T-helper 2 cell treated with Interferon-gamma antibody and Interleukin-4, amounts not matched to agents 5 μg/mL and 100 μg/mL, for 36 hours (primary cell): Measurements from ENCODE around the gene GDPD1.
"Not testable (repeated sequence)": the region's sequence is repeated elsewhere in the genome, so short reads cannot be mapped to it uniquely, and the experiment has no call there.

ENCODE experiments used
- DNase-seq: peaks from one replicate; pipeline ENCODE4 v3.0.0; 2021; ENCODE audit warnings: low spot score
- H3K27ac Mint-ChIP-seq: one replicate; pipeline ENCODE4 v1.8.0; 2021; ENCODE audit warnings: mild to moderate bottlenecking, mixed read lengths
- H3K27me3 Mint-ChIP-seq: one replicate; pipeline ENCODE4 v1.8.0; 2021; ENCODE audit warnings: low read depth, mixed read lengths
- H3K36me3 Mint-ChIP-seq: one replicate; pipeline ENCODE4 v1.8.0; 2021; ENCODE audit warnings: low read depth, mixed read lengths
- H3K4me1 Mint-ChIP-seq: one replicate; pipeline ENCODE4 v1.8.0; 2021; ENCODE audit warnings: low read depth, mixed read lengths
- H3K4me3 Mint-ChIP-seq: one replicate; pipeline ENCODE4 v1.8.0; 2022; ENCODE audit warnings: mild to moderate bottlenecking, moderate library complexity, mixed read lengths
- H3K9me3 Mint-ChIP-seq: one replicate; pipeline ENCODE4 v1.8.0; 2021; ENCODE audit warnings: mixed read lengths

GDPD1 gene

GRCh38 chr17:59220328-59221158 is at the start of gene GDPD1:
TSS of gene GDPD1 (plus strand) at chr17:59220511. CDS start at chr17:59220610, 99 bp downstream.
- H3K9me3 Mint-ChIP-seq = no peaks in the 10 kb centered on the region
- DNase-seq = peak; percentile 98
- H3K27me3 Mint-ChIP-seq = peaks cover 8% of the 10 kb centered on the region
- H3K27ac Mint-ChIP-seq = peak within 1 kb of the TSS; percentile 87
- H3K36me3 Mint-ChIP-seq = no peaks in the 10 kb centered on the region
- peaks cover 14% of the 10 kb centered on the region for H3K4me1 Mint-ChIP-seq
- H3K4me3 Mint-ChIP-seq = peak within 1 kb of the TSS; percentile 97

- no peaks in the 10 kb centered on the region for H3K27me3 Mint-ChIP-seq
- no peak for DNase-seq
- no peak overlapping the region for H3K4me3 Mint-ChIP-seq
- no peak overlapping the region for H3K27ac Mint-ChIP-seq
- peaks cover 39% of the 10 kb centered on the region for H3K36me3 Mint-ChIP-seq
- H3K9me3 Mint-ChIP-seq = no peaks in the 10 kb centered on the region
- H3K4me1 Mint-ChIP-seq = peaks cover 3% of the 10 kb centered on the region
Measured at GRCh38 chr17:59172436-59173004, 47.8 kb upstream of the GDPD1 start.

- H3K36me3 Mint-ChIP-seq = peaks cover 39% of the 10 kb centered on the region
- no peak overlapping the region for H3K27ac Mint-ChIP-seq
- no peaks in the 10 kb centered on the region for H3K4me1 Mint-ChIP-seq
- no peak for DNase-seq
- H3K27me3 Mint-ChIP-seq = no peaks in the 10 kb centered on the region
- H3K9me3 Mint-ChIP-seq = no peaks in the 10 kb centered on the region
- no peak overlapping the region for H3K4me3 Mint-ChIP-seq
Measured at GRCh38 chr17:59174671-59175070, 45.6 kb upstream of the GDPD1 start.

- no peak for DNase-seq
- peaks cover 2% of the 10 kb centered on the region for H3K4me1 Mint-ChIP-seq
- H3K27ac Mint-ChIP-seq = no peak overlapping the region
Measured at GRCh38 chr17:59175076-59175475, 45.2 kb upstream of the GDPD1 start.

GRCh38 chr17:59178266-59178985 is 41.9 kb upstream of the GDPD1 start:
- Mint-ChIP-seq H3K4me3 (no peak overlapping the region), H3K27ac (no peak overlapping the region), H3K9me3 (no peaks in the 10 kb centered on the region), H3K36me3 (peaks cover 41% of the 10 kb centered on the region), H3K4me1 (peaks cover 2% of the 10 kb centered on the region), H3K27me3 (no peaks in the 10 kb centered on the region)
- no peak for DNase-seq

More at GRCh38 chr17:59175076-59175475, 45.2 kb upstream of the GDPD1 start:
- no peaks in the 10 kb centered on the region for H3K9me3 Mint-ChIP-seq
- peaks cover 41% of the 10 kb centered on the region for H3K36me3 Mint-ChIP-seq
- no peak overlapping the region for H3K4me3 Mint-ChIP-seq
- H3K27me3 Mint-ChIP-seq = no peaks in the 10 kb centered on the region

- H3K27ac Mint-ChIP-seq = not testable (repeated sequence)
Measured at GRCh38 chr17:59179601-59180000, 40.7 kb upstream of the GDPD1 start.

GRCh38 chr17:59180626-59181025 is 39.7 kb upstream of the GDPD1 start:
- Mint-ChIP-seq H3K9me3 (no peaks in the 10 kb centered on the region), H3K4me3 (no peak overlapping the region), H3K27ac (no peak overlapping the region), H3K4me1 (peaks cover 2% of the 10 kb centered on the region), H3K27me3 (no peaks in the 10 kb centered on the region), H3K36me3 (peaks cover 40% of the 10 kb centered on the region)
- no peak for DNase-seq

More at GRCh38 chr17:59179601-59180000, 40.7 kb upstream of the GDPD1 start:
- not testable (repeated sequence) for H3K27me3 Mint-ChIP-seq, H3K4me1 Mint-ChIP-seq, H3K9me3 Mint-ChIP-seq, H3K4me3 Mint-ChIP-seq, DNase-seq
- peaks cover 33% of the 10 kb centered on the region for H3K36me3 Mint-ChIP-seq

GRCh38 chr17:59181481-59181880 is 38.8 kb upstream of the GDPD1 start:
- Mint-ChIP-seq H3K27ac (no peak overlapping the region), H3K36me3 (peaks cover 42% of the 10 kb centered on the region), H3K9me3 (no peaks in the 10 kb centered on the region), H3K4me1 (peaks cover 2% of the 10 kb centered on the region), H3K27me3 (no peaks in the 10 kb centered on the region), H3K4me3 (no peak overlapping the region)
- no peak for DNase-seq

- H3K4me3 Mint-ChIP-seq = no peak overlapping the region
- H3K27me3 Mint-ChIP-seq = no peaks in the 10 kb centered on the region
- H3K4me1 Mint-ChIP-seq = no peaks in the 10 kb centered on the region
- H3K27ac Mint-ChIP-seq = no peak overlapping the region
- H3K36me3 Mint-ChIP-seq = peaks cover 39% of the 10 kb centered on the region
- DNase-seq = no peak
- no peaks in the 10 kb centered on the region for H3K9me3 Mint-ChIP-seq
Measured at GRCh38 chr17:59185997-59186396, 34.3 kb upstream of the GDPD1 start.

- Mint-ChIP-seq H3K27me3 (no peaks in the 10 kb centered on the region), H3K4me1 (no peaks in the 10 kb centered on the region), H3K36me3 (peaks cover 38% of the 10 kb centered on the region), H3K9me3 (no peaks in the 10 kb centered on the region), H3K27ac (no peak overlapping the region), H3K4me3 (no peak overlapping the region)
- no peak for DNase-seq
Measured at GRCh38 chr17:59186850-59187249, 33.5 kb upstream of the GDPD1 start.

GRCh38 chr17:59190806-59191205 is 29.5 kb upstream of the GDPD1 start:
- Mint-ChIP-seq H3K27me3 (no peaks in the 10 kb centered on the region), H3K4me3 (no peak overlapping the region), H3K27ac (no peak overlapping the region), H3K9me3 (no peaks in the 10 kb centered on the region), H3K4me1 (no peaks in the 10 kb centered on the region), H3K36me3 (peaks cover 47% of the 10 kb centered on the region)
- no peak for DNase-seq

- peaks cover 46% of the 10 kb centered on the region for H3K36me3 Mint-ChIP-seq
Measured at GRCh38 chr17:59193336-59193862, 26.9 kb upstream of the GDPD1 start.

GRCh38 chr17:59199398-59199797 is 20.9 kb upstream of the GDPD1 start:
- no peaks in the 10 kb centered on the region for H3K4me1 Mint-ChIP-seq

More at GRCh38 chr17:59193336-59193862, 26.9 kb upstream of the GDPD1 start:
- Mint-ChIP-seq H3K4me3 (no peak overlapping the region), H3K9me3 (no peaks in the 10 kb centered on the region), H3K27me3 (no peaks in the 10 kb centered on the region), H3K27ac (no peak overlapping the region), H3K4me1 (no peaks in the 10 kb centered on the region)
- DNase-seq = no peak

GRCh38 chr17:59202320-59202719 is 18.0 kb upstream of the GDPD1 start:
- H3K27me3 Mint-ChIP-seq = no peaks in the 10 kb centered on the region
- DNase-seq = no peak
- H3K27ac Mint-ChIP-seq = no peak overlapping the region
- H3K36me3 Mint-ChIP-seq = peaks cover 31% of the 10 kb centered on the region
- no peaks in the 10 kb centered on the region for H3K9me3 Mint-ChIP-seq
- no peaks in the 10 kb centered on the region for H3K4me1 Mint-ChIP-seq
- H3K4me3 Mint-ChIP-seq = no peak overlapping the region

More at GRCh38 chr17:59199398-59199797, 20.9 kb upstream of the GDPD1 start:
- DNase-seq = no peak
- no peak overlapping the region for H3K4me3 Mint-ChIP-seq
- H3K36me3 Mint-ChIP-seq = peaks cover 45% of the 10 kb centered on the region
- no peaks in the 10 kb centered on the region for H3K27me3 Mint-ChIP-seq
- H3K27ac Mint-ChIP-seq = no peak overlapping the region
- H3K9me3 Mint-ChIP-seq = no peaks in the 10 kb centered on the region
